ENCODE measurements around the gene REC8. TPM values are rescaled to one million over a fixed set of nuclear protein-coding genes. Genes with fewer than 3 reads are reported as not detected.

The REC8 gene
- 2.3 and 2.5 TPM in 2 replicates for total RNA-seq

DNA sequence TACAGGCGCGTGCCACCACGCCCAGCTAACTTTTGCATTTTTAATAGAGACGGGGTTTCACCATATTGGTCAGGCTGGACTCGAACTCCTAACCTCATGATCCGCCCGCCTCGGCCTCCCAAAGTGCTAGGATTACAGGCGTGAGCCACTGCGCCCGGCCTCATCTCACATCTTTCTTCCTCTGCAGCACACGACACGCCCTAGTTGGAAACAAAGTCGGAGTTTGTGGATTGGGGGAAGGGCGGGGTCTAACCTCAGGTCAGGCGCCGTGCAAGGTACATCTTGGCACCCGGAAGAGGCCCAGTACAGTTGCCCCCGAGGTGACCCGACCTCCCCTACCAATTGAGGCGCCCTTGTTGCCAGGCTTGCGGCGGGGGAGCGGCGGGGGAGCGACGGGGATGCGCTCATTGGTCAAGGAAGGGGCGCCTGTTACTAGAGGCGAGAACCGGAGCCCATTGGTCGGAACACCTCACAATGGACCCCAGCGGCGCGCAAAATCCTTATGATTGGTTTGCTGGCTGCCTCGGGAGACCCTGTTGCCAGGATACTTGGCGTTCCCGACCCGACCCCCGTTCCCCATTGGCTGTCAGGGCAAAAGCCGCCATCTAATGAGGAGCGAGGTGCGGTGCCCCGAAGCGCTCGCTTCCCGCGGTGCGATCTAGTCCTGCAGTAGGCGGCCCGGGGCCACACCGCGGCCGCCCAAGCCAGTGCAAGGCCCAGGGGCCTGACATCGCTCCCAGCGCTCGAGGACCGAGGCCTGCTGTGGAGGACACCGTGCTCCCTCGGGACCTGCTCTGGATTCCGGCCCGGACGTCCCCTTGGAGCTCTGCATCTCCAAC, at the start of gene REC8:
REC8 (plus strand) TSS at position 659 of the 839 bp plus-strand sequence. CDS start 473 bp downstream, outside the sequence.

GRCh38 chr14:24130380-24130716, 41.5 kb upstream of the REC8 start, which contains the start of gene FITM1:
Gene FITM1, plus strand, starts transcription at chr14:24130659. Its CDS starts 905 bp downstream, at chr14:24131564.

GRCh38 chr14:24135834-24136683, 35.8 kb upstream of the REC8 start, which contains the start of gene PSME1:
Gene PSME1, plus strand, starts transcription at chr14:24136194. Its CDS starts 69 bp downstream, at chr14:24136263.

GRCh38 chr14:24141097-24141880, 30.6 kb upstream of the REC8 start, which contains the start of gene EMC9:
Gene EMC9, minus strand, starts transcription at chr14:24141591. Its CDS starts 287 bp downstream, at chr14:24141304.

GRCh38 chr14:24146453-24146977, 25.4 kb upstream of the REC8 start, which contains the start of gene PSME2:
Gene PSME2, minus strand, starts transcription at chr14:24146610. Its CDS starts 29 bp downstream, at chr14:24146581.

GRCh38 chr14:24146978-24147760, 24.7 kb upstream of the REC8 start, which contains the start of gene RNF31:
Gene RNF31, plus strand, starts transcription at chr14:24147498. Its CDS starts 201 bp downstream, at chr14:24147699.

DNA sequence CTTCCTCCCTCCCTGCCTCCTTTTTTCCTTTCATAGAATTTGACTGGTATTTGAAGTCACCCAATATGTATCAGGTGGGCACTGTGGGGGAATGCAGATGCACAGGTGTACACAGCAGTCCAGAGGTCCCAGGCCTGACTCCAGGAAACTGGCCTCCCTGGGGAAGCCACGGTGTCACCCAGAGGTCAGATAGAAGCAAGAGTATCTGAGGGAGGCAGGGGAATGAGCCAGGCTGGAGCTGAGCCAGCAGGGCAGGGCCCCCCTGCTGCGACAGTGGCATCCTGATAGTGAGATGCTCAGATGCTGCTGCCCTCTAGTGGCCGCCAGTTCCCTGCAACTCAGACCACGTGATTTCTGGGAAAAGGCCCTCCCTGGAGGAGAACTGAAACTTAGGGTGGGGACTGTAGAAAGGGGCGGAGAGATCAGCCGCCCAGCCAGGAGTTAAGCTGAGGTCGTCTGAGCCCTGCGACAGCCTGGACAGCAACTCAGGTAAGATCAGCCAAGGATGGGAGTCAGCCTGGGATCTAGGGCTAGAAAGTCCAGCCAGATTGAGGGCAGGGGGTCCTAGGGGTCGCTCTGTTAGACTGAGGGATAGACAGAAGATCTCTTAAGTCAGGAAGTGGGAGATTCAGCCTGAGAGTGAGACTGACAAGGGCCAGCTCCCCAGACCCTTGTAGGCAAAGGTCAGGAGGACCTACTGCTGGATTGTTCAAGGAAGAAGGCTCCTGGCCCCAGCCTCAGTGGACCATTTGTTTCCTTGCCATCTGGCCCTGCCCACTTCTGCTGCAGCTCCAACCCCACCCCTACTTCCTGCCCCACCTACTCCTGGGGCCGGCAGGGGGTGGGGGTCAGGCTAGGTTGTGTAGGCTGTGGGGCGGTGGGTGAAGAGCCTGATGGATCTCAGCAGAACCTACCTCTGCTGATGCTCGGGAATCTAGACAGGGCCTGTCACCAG, 10.8 kb upstream of the REC8 start, which contains the start of gene IRF9:
IRF9 (plus strand) TSS at position 416 of the 955 bp plus-strand sequence. CDS start 880 bp downstream, outside the sequence.

DNA sequence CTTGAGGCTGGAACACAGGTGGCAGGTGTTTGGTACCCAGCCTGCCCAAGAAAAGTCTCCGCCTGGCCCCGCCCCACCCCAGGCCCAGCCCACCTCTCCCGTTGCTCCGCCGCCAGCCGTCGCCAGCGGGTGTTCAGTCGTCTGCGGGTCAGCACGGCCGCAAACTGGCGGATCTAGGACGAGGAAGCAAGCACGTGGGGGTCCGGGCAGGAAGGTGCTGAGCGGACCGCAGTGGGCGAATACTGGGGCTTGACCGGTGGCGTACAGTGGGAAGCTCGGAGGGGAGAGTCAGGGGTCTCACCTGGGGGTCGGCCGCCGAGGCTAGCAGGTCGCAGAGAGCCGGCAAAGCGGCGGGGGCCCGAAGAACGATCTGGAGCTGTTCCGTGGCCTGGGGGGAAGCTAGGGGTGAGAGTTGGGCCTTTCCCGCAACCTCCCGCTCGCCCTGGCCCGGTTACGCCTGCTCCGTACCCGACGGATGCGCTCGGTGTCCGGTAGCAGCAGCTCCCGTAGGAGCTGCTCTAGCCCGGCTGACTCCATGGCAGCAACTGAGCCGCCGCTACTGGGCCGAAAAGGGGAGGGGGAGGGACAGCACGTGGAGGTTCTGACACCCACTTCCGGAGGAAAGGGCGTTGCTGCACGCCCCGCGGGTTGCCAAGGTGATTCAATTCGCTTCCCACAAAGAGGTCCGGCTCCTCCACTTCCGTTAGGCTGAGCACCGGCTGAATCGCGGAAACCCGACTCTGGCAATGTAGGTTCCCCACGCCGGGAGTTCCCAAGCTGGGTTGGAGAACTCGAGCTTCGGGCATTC, 16.6 kb downstream of the REC8 start, which contains the start of gene IPO4:
IPO4 (minus strand) TSS at position 566 of the 808 bp plus-strand sequence; CDS start at position 537, 29 bp downstream.

GRCh38 chr14:24195186-24196070, 23.5 kb downstream of the REC8 start, which contains the start of gene TM9SF1:
Gene TM9SF1, minus strand, starts transcription at chr14:24195441. Its CDS starts 422 bp downstream, at chr14:24195019.

GRCh38 chr14:24212924-24213865, 41.3 kb downstream of the REC8 start, which contains the start of gene CHMP4A:
Gene CHMP4A, minus strand, starts transcription at chr14:24213488. Its CDS starts 49 bp downstream, at chr14:24213439.

GRCh38 chr14:24215495-24216344, 43.8 kb downstream of the REC8 start, which contains the start of gene MDP1:
Gene MDP1, minus strand, starts transcription at chr14:24216066. Its CDS starts 111 bp downstream, at chr14:24215955.

